ENCODE measurements around the gene TRIM34. TPM values are rescaled to one million over a fixed set of nuclear protein-coding genes. Genes with fewer than 3 reads are reported as not detected.

Gene TRIM34
- total RNA-seq, 1 experiment from 2014 or later, result 0.66 TPM

DNA sequence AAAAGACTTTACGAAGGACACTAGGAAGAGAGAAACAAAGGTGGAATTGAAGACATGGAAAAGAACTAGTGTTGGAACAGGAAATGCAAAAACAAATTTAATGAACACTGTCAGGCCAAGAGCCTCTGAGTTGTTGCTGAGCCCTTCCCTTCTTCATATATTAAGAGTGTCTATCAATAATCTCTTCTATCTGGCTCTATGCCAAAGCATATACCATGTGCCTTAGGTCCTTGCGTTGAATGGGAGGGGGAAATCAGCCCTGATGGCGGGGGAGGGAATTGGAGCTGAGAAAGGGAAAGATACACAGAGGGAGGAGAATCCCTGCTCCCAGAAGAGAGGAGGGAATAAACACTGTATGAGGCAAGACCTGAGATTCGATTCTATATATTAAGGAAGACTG, 49.6 kb upstream of the TRIM34 start (continued):
- TF ChIP-seq, protein P1, sequence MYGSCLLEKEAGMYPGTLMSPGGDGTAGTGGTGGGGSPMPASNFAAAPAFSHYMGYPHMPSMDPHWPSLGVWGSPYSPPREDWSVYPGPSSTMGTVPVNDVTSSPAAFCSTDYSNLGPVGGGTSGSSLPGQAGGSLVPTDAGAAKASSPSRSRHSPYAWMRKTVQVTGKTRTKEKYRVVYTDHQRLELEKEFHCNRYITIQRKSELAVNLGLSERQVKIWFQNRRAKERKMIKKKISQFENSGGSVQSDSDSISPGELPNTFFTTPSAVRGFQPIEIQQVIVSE (CRISPR knock-in tag; IDR thresholded peaks at IDR 0.05; ENCODE audit: borderline replicate concordance), result no peak
- TF ChIP-seq FOXP4 (CRISPR knock-in tag; IDR thresholded peaks at IDR 0.05), result no peak
- TF ChIP-seq, protein P2, sequence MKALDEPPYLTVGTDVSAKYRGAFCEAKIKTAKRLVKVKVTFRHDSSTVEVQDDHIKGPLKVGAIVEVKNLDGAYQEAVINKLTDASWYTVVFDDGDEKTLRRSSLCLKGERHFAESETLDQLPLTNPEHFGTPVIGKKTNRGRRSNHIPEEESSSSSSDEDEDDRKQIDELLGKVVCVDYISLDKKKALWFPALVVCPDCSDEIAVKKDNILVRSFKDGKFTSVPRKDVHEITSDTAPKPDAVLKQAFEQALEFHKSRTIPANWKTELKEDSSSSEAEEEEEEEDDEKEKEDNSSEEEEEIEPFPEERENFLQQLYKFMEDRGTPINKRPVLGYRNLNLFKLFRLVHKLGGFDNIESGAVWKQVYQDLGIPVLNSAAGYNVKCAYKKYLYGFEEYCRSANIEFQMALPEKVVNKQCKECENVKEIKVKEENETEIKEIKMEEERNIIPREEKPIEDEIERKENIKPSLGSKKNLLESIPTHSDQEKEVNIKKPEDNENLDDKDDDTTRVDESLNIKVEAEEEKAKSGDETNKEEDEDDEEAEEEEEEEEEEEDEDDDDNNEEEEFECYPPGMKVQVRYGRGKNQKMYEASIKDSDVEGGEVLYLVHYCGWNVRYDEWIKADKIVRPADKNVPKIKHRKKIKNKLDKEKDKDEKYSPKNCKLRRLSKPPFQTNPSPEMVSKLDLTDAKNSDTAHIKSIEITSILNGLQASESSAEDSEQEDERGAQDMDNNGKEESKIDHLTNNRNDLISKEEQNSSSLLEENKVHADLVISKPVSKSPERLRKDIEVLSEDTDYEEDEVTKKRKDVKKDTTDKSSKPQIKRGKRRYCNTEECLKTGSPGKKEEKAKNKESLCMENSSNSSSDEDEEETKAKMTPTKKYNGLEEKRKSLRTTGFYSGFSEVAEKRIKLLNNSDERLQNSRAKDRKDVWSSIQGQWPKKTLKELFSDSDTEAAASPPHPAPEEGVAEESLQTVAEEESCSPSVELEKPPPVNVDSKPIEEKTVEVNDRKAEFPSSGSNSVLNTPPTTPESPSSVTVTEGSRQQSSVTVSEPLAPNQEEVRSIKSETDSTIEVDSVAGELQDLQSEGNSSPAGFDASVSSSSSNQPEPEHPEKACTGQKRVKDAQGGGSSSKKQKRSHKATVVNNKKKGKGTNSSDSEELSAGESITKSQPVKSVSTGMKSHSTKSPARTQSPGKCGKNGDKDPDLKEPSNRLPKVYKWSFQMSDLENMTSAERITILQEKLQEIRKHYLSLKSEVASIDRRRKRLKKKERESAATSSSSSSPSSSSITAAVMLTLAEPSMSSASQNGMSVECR (CRISPR knock-in tag; IDR thresholded peaks at IDR 0.05; ENCODE audit: borderline replicate concordance), result no peak
- no peak for TF ChIP-seq FOXJ3 (CRISPR knock-in tag; IDR thresholded peaks at IDR 0.05; ENCODE audit: borderline replicate concordance)

DNA sequence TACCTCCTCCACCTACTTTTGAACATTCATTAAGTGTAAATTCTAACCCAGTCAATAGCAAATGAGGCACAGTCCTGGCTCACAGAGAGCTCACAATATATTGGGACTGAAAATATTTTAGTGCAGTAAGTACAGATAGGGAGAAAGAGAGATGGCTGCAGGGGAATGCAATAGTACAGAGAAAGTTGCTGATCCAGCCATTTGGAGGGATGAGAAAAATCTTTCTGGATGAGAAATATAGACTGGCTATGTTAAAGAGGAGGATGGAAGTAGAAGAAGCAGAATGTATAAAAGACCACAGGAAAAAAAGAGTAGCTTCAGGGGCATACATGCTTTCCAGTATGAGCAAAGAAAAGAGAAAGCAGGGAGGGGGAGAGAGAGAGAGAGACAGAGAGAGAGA, 47.7 kb upstream of the TRIM34 start:
- ATAC-seq (no peak), DNase-seq (ENCODE audit: low spot score) (no peak)
- Mint-ChIP-seq H3K27me3 (ENCODE audit: low read depth) (no peaks in the 10 kb centered on the region), H3K27ac (no peak overlapping the region), H3K9me3 (no peaks in the 10 kb centered on the region), H3K4me3 (no peak overlapping the region), H3K4me1 (no peaks in the 10 kb centered on the region), H3K36me3 (no peaks in the 10 kb centered on the region)
- TF ChIP-seq E2F4 (CRISPR knock-in tag; IDR thresholded peaks at IDR 0.05; ENCODE audit: borderline replicate concordance, low read depth) (no peak), CREB1 (CRISPR knock-in tag; IDR thresholded peaks at IDR 0.05) (no peak), ESRRA (CRISPR knock-in tag; IDR thresholded peaks at IDR 0.05; ENCODE audit: borderline replicate concordance) (no peak), NFYB (CRISPR knock-in tag; conservative IDR thresholded peaks at IDR 0.05; ENCODE audit: low read depth) (no peak), ELF4 (CRISPR knock-in tag; IDR thresholded peaks at IDR 0.05; ENCODE audit: low read depth) (no peak), ZNF532 (CRISPR knock-in tag; IDR thresholded peaks at IDR 0.05; ENCODE audit: borderline replicate concordance) (no peak), ZNF121 (CRISPR knock-in tag; IDR thresholded peaks at IDR 0.05) (no peak), KAT7 (CRISPR knock-in tag; IDR thresholded peaks at IDR 0.05; ENCODE audit: borderline replicate concordance) (no peak)
- TF ChIP-seq, protein P3, sequence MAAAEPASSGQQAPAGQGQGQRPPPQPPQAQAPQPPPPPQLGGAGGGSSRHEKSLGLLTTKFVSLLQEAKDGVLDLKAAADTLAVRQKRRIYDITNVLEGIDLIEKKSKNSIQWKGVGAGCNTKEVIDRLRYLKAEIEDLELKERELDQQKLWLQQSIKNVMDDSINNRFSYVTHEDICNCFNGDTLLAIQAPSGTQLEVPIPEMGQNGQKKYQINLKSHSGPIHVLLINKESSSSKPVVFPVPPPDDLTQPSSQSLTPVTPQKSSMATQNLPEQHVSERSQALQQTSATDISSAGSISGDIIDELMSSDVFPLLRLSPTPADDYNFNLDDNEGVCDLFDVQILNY (CRISPR knock-in tag; IDR thresholded peaks at IDR 0.05), result no peak
- TF ChIP-seq, protein P1 (CRISPR knock-in tag; IDR thresholded peaks at IDR 0.05; ENCODE audit: borderline replicate concordance), result no peak
- TF ChIP-seq, protein P4, sequence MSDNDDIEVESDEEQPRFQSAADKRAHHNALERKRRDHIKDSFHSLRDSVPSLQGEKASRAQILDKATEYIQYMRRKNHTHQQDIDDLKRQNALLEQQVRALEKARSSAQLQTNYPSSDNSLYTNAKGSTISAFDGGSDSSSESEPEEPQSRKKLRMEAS (CRISPR knock-in tag; IDR thresholded peaks at IDR 0.05), result no peak
- CTCF ChIA-PET, result no interaction called here
- POLR2A ChIA-PET, result no interaction called here
